GM12878 (cell line): ENCODE data around the gene GCK. TPM values are rescaled to one million over a fixed set of nuclear protein-coding genes. Genes with fewer than 3 reads are reported as not detected.

Experiments
- ATAC-seq: fragments of 200-7000 bp; cut with Tn5 transposase; 3 replicates; pipeline ENCODE4 v1.9.1; 2020; ENCODE audit warnings: mild to moderate bottlenecking, moderate library complexity
- BruUV-seq: library from RNA; stranded (reverse); fragments of 400-500 nt; replicated peaks from 2 replicates; lab custom pipeline; 2021; lab: Mats Ljungman, UMichigan
- CTCF ChIA-PET: fragments of 300-600 bp; sonication (Branson Sonifier 250); formaldehyde crosslinking; extraction: SDS; loops from one replicate; lab custom pipeline; 2021; ENCODE audit warnings: inconsistent platforms; lab: Yijun Ruan, JAX
- POLR2A ChIA-PET: fragments of 350-600 bp; formaldehyde crosslinking; extraction: SDS; loops from one replicate; lab custom pipeline; 2021; ENCODE audit warnings: inconsistent platforms; lab: Charles Lee
- RAD21 ChIA-PET: fragments of 300-600 bp; sonication (Branson Sonifier 250); formaldehyde crosslinking; loops from one replicate; lab custom pipeline; 2023; ENCODE audit warnings: antibody characterized with exemption; ENCODE audit not compliant: unreplicated experiment; lab: Charles Lee
- SMC1A ChIA-PET: fragments of 300-600 bp; sonication (Branson Sonifier 250); formaldehyde crosslinking; loops from one replicate; lab custom pipeline; 2023; ENCODE audit not compliant: unreplicated experiment, uncharacterized antibody; lab: Charles Lee
- DNase-seq: peaks from one replicate; pipeline ENCODE4 v3.0.0-alpha.2; 2011; ENCODE audit warnings: low read depth, low spot score
- FAIRE-seq: peaks from 3 replicates; lab custom pipeline; 2011; peaks lifted over from hg19 to GRCh38; lab: Jason Lieb, UNC
- H2AFZ ChIP-seq: 2 replicates; pipeline ENCODE4 v1.6.0; 2011; ENCODE audit warnings: low read depth, low read length, control low read depth; ENCODE audit not compliant: control insufficient read depth
- H3K27ac ChIP-seq: 2 replicates; pipeline ENCODE4 v1.5.1; 2011; ENCODE audit warnings: control low read depth; ENCODE audit not compliant: control insufficient read depth, insufficient read depth
- H3K27me3 ChIP-seq, 2 experiments: replicated peaks in 1 of 2; 2 replicates each; pipeline versions ENCODE4 v1.6.0 to v1.6.1; 2011; ENCODE audit warnings: low read length in 1 of 2; ENCODE audit not compliant: control insufficient read depth in 2 of 2, insufficient read depth in 2 of 2
- H3K36me3 ChIP-seq, 2 experiments: 2 replicates each; pipeline ENCODE4 v1.5.1; 2011; ENCODE audit warnings: low read length in 1 of 2; ENCODE audit not compliant: control insufficient read depth in 2 of 2, insufficient read depth in 2 of 2
- H3K4me1 ChIP-seq: 2 replicates; pipeline ENCODE4 v1.6.1; 2011; ENCODE audit warnings: mild to moderate bottlenecking, low read length, moderate library complexity, mixed read lengths; ENCODE audit not compliant: control insufficient read depth, insufficient read depth
- H3K4me2 ChIP-seq: 2 replicates; pipeline ENCODE4 v1.6.0; 2011; ENCODE audit warnings: control low read depth; ENCODE audit not compliant: control insufficient read depth, insufficient read depth
- H3K4me3 ChIP-seq: fragments of 200-600 bp; sonication (generic); 2 replicates; pipeline ENCODE4 v1.5.1; 2016
- H3K79me2 ChIP-seq: 2 replicates; pipeline ENCODE4 v1.6.0; 2011; ENCODE audit warnings: low read length; ENCODE audit not compliant: control insufficient read depth, insufficient read depth
- H3K9ac ChIP-seq: 2 replicates; pipeline ENCODE4 v1.8.0; 2011; ENCODE audit warnings: low read length, control low read depth, mixed read lengths; ENCODE audit not compliant: control insufficient read depth, insufficient read depth
- H3K9me3 ChIP-seq: replicated peaks from 3 replicates; pipeline ENCODE4 v1.5.1; 2011; ENCODE audit warnings: mild to moderate bottlenecking, low read length; ENCODE audit not compliant: control insufficient read depth, insufficient read depth
- H4K20me1 ChIP-seq: 2 replicates; pipeline ENCODE4 v1.6.0; 2011; ENCODE audit not compliant: control insufficient read depth, insufficient read depth
- ATF7 ChIP-seq: fragments of 450-650 bp; IDR thresholded peaks from 2 replicates; pipeline ENCODE4 v1.6.1; 2016; ENCODE audit warnings: low read depth, mild to moderate bottlenecking
- BCL3 ChIP-seq: IDR thresholded peaks from 2 replicates; pipeline ENCODE4 v1.6.1; 2011; ENCODE audit warnings: borderline replicate concordance, low read depth, mild to moderate bottlenecking, moderate library complexity, low read length; ENCODE audit not compliant: insufficient read depth, poor library complexity, severe bottlenecking
- CBFB ChIP-seq: IDR thresholded peaks from 2 replicates; pipeline ENCODE4 v1.6.1; 2016; ENCODE audit warnings: antibody characterized with exemption, low read depth
- CBX5 ChIP-seq: sonication (generic); IDR thresholded peaks from 2 replicates; pipeline ENCODE4 v1.6.1; 2016; ENCODE audit warnings: low read depth, moderate library complexity, mild to moderate bottlenecking, inconsistent platforms
- CEBPB ChIP-seq, 2 experiments: fragments of 150-350 bp in 1 of 2; IDR thresholded peaks; 2 replicates each; pipeline ENCODE4 v1.6.1; 2012 to 2014; ENCODE audit warnings: low read depth in 2 of 2, low read length in 2 of 2, borderline replicate concordance in 1 of 2, inconsistent platforms in 1 of 2
- CHD4 ChIP-seq: fragments of 200-600 bp; sonication (generic); IDR thresholded peaks from 2 replicates; pipeline ENCODE4 v1.6.1; 2016; ENCODE audit warnings: mild to moderate bottlenecking
- IKZF2 ChIP-seq, 2 experiments: fragments of 450-650 bp; IDR thresholded peaks; 2 replicates each; pipeline ENCODE4 v1.6.1; 2017; ENCODE audit warnings: mild to moderate bottlenecking in 2 of 2, moderate library complexity in 2 of 2
- IRF5 ChIP-seq: fragments of 450-650 bp; IDR thresholded peaks from 2 replicates; pipeline ENCODE4 v1.6.1; 2017; ENCODE audit warnings: borderline replicate concordance
- LARP7 ChIP-seq: fragments of 450-650 bp; IDR thresholded peaks from 2 replicates; pipeline ENCODE4 v1.6.1; 2017; ENCODE audit warnings: mild to moderate bottlenecking
- NFXL1 ChIP-seq: fragments of 450-650 bp; IDR thresholded peaks from 2 replicates; pipeline ENCODE4 v1.6.1; 2017; ENCODE audit warnings: antibody characterized with exemption, mild to moderate bottlenecking, borderline replicate concordance
- NRF1 ChIP-seq: conservative IDR thresholded peaks from 2 replicates; pipeline ENCODE4 v1.6.1; 2011; ENCODE audit warnings: mild to moderate bottlenecking, low read depth, low read length, improper control_type of control experiment
- RBBP5 ChIP-seq: fragments of 200-600 bp; sonication (generic); conservative IDR thresholded peaks from 2 replicates; pipeline ENCODE4 v1.6.1; 2016
- SIX5 ChIP-seq: IDR thresholded peaks from 2 replicates; pipeline ENCODE4 v1.6.1; 2011; ENCODE audit warnings: mild to moderate bottlenecking, low read depth, low read length, moderate library complexity; ENCODE audit not compliant: severe bottlenecking
- STAT1 ChIP-seq: fragments of 450-650 bp; conservative IDR thresholded peaks from 2 replicates; pipeline ENCODE4 v1.6.1; 2014; ENCODE audit warnings: antibody characterized with exemption, mild to moderate bottlenecking
- SUZ12 ChIP-seq: fragments of 200-600 bp; sonication (generic); IDR thresholded peaks from one replicate; pipeline ENCODE4 v1.6.1; 2018; ENCODE audit warnings: antibody characterized with exemption, mild to moderate bottlenecking; ENCODE audit not compliant: unreplicated experiment
- USF2 ChIP-seq: IDR thresholded peaks from 2 replicates; pipeline ENCODE4 v1.6.1; 2011; ENCODE audit warnings: low read depth, low read length, improper control_type of control experiment, borderline replicate concordance
- WGBS: methylation state at CpG from one replicate; pipeline ENCODE4 v1.1.6; 2016; ENCODE audit warnings: low lambda C conversion rate; ENCODE audit not compliant: insufficient replicate concordance, insufficient coverage; ENCODE audit errors: missing lambda C conversion rate; 5-methylcytosine and 5-hydroxymethylcytosine counted together
- in situ Hi-C: fragments of 300-500 bp; cut with MboI; formaldehyde crosslinking; loops from 9 replicates; pipeline ENCODE4 v1.14.3; 2018; ENCODE audit warnings: mixed read lengths
- intact Hi-C: fragments of 100-400 bp; cut with micrococcal nuclease; formaldehyde crosslinking; loops from one replicate; pipeline ENCODE4 v1.14.2; 2022; ENCODE audit not compliant: unreplicated experiment
- polyA plus RNA-seq, 11 experiments: library from polyadenylated mRNA; depleted of rRNA in 4 of 11; unstranded in 6 of 11; stranded (reverse) in 5 of 11; fragments of >200 nt; fragmentation: Nextera tagmentation in 4 of 11; fragmentation: Illumina TruSeq in 1 of 11; extraction: Ambion mirVana in 4 of 11; extraction: Trizol in 1 of 11; gene quantifications; 1 replicate in 1 of 11; 2 replicates in 10 of 11; pipeline versions ENCODE4 v1.2.1 to v1.2.3, GENCODE V29; 2011 to 2016; ENCODE audit warnings: inconsistent platforms in 2 of 11, missing spikeins in 2 of 11, low read depth in 1 of 11
- total RNA-seq, 4 experiments: library from RNA; depleted of rRNA in 3 of 4; stranded (reverse); fragments of >200 nt in 3 of 4; fragmentation: Illumina TruSeq in 1 of 4; extraction: Trizol in 1 of 4; gene quantifications; 2 replicates each; pipeline versions ENCODE4 v1.2.1 to v1.2.3, GENCODE V29; 2013 to 2021

The GCK gene
- total and polyA plus RNA-seq, 10 of the 15 experiments (the other 5 are each of a cell fraction or from before 2014, with no cell fraction given) = 0.06 to 0.16 TPM; not detected in 8

GRCh38 chr7:44235582-44236332 lies 46.5 kb upstream of the GCK start:
- TF ChIP-seq CBX5 (no peak), BCL3 (no peak), LARP7 (no peak), USF2 (no peak), ATF7 (no peak), STAT1 (no peak), CHD4 (no peak), CBFB (no peak), CEBPB (IDR thresholded peaks at IDR 0.05; ENCODE audit: borderline replicate concordance in 1 of 2, low read depth in 2 of 2, low read length in 2 of 2) (no peak), RBBP5 (no peak), NRF1 (no peak), SIX5 (no peak), IKZF2 (IDR thresholded peaks at IDR 0.05) (no peak), NFXL1 (no peak), SUZ12 (no peak), IRF5 (no peak)
- TF ChIP-seq, all 136 proteins: peak for 0
- ATAC-seq = no peak
- no peaks in the 10 kb centered on the region for H4K20me1 ChIP-seq
- ChIA-PET CTCF (no interaction called here), SMC1A (no interaction called here), POLR2A (no interaction called here), RAD21 (interaction anchor here (0.6 kb wide), 1 partner anchor 119 kb away, joined by 3 read pairs; no protein-coding TSS in a partner anchor)
- H3K27me3 ChIP-seq = no peaks in the 10 kb centered on the region; a peak in 1 of 4 replicates
- in situ Hi-C loops (no loop called here), intact Hi-C loops (no loop called here)
- no peaks in the 10 kb centered on the region for H3K4me1 ChIP-seq
- no peak overlapping the region for H3K9ac ChIP-seq
- no peaks in the 10 kb centered on the region for H3K9me3 ChIP-seq
- WGBS = 43% methylated on average over 21 of the region's 22 CpGs
- no peak overlapping the region for H2AFZ ChIP-seq
- no peaks in the 10 kb centered on the region for H3K79me2 ChIP-seq
- H3K4me3 ChIP-seq = no peak overlapping the region
- H3K4me2 ChIP-seq = no peak overlapping the region
- no peak for DNase-seq
- BruUV-seq = no TSS peak
- FAIRE-seq = no peak
- no peaks in the 10 kb centered on the region for H3K36me3 ChIP-seq
- no peak overlapping the region for H3K27ac ChIP-seq
